ENCODE data around the gene MCAM.

- TF ChIP-seq CTCF (conservative IDR thresholded peaks at IDR 0.05; ENCODE audit: low read depth, low read length) (no peak), EZH2 (IDR thresholded peaks at IDR 0.05; ENCODE audit: low read length, unreplicated experiment) (no peak), EZH2phosphoT487 (IDR thresholded peaks at IDR 0.05; ENCODE audit: borderline replicate concordance, low read length) (no peak)
Measured at GRCh38 chr11:119342362-119343130, 25.6 kb upstream of the MCAM start.
